Measurements from ENCODE around the gene WDR45B.

Gene WDR45B

GRCh38 chr17:82686366-82687324 is 38.4 kb upstream of the WDR45B start:
- DNase-seq (ENCODE audit: extremely low read depth, low read depth), result no peak
- no peak overlapping the region for H3K4me3 ChIP-seq (replicated peaks; ENCODE audit: low read depth, low read length)
- TF ChIP-seq, protein P1, sequence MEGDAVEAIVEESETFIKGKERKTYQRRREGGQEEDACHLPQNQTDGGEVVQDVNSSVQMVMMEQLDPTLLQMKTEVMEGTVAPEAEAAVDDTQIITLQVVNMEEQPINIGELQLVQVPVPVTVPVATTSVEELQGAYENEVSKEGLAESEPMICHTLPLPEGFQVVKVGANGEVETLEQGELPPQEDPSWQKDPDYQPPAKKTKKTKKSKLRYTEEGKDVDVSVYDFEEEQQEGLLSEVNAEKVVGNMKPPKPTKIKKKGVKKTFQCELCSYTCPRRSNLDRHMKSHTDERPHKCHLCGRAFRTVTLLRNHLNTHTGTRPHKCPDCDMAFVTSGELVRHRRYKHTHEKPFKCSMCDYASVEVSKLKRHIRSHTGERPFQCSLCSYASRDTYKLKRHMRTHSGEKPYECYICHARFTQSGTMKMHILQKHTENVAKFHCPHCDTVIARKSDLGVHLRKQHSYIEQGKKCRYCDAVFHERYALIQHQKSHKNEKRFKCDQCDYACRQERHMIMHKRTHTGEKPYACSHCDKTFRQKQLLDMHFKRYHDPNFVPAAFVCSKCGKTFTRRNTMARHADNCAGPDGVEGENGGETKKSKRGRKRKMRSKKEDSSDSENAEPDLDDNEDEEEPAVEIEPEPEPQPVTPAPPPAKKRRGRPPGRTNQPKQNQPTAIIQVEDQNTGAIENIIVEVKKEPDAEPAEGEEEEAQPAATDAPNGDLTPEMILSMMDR (IDR thresholded peaks at IDR 0.05; ENCODE audit: low read depth, low read length, missing control alignments), result no peak

DNA sequence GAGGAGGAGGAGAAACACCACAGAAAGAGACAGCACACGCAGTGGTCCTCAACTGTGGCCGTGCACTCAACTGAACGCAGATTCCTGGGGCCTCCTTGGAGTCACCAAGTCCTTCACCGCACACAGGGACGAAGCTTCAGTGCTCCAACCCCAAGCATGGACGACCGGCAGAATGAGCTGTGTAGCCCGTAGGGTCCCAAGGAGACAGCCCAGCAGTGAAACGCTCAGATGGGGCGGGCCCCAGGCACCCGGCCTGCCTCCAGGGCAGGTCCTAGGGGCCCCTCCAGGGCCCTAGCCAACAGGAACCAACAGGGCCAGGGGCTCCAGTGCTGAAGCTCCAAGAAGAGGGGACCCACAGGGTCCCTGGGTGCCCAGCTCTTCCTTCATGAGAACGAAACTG is 37.0 kb upstream of the WDR45B start:
- DNase-seq (ENCODE audit: extremely low read depth, low read depth), result no peak
- TF ChIP-seq, protein P1 (IDR thresholded peaks at IDR 0.05; ENCODE audit: low read depth, low read length, missing control alignments), result no peak
- H3K4me3 ChIP-seq (replicated peaks; ENCODE audit: low read depth, low read length), result no peak overlapping the region

DNA sequence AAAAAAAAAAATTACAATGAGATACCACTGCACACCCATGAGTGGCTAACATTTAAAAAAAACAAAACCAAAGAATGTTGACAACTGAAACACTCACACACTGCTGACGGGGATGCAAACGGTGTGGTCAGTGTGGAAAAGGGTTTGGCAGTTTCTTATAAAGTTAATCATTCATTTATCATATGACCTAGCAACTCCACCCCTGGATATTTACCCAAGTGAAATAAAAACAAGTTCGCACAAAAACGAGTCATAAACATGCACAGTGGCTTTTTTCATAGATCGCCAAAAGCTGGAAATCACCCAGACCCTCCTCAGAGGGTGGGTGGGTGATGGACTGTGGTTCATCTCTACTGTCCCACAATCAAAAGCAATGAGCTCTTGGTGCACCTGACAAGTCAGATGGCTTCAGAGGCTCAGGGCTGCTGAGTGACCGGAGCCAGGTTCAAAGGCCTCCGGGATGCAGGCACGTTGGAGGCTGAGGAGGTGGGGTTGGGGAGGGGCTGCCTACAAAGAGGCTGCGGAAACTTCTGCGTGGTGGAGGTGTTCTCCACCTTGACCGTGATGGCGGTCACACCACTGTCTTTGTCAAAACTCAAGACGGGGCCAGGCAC is 36.1 kb upstream of the WDR45B start:
- DNase-seq (ENCODE audit: extremely low read depth, low read depth), result no peak
- TF ChIP-seq, protein P1 (IDR thresholded peaks at IDR 0.05; ENCODE audit: low read depth, low read length, missing control alignments), result no peak
- no peak overlapping the region for H3K4me3 ChIP-seq (replicated peaks; ENCODE audit: low read depth, low read length)

DNA sequence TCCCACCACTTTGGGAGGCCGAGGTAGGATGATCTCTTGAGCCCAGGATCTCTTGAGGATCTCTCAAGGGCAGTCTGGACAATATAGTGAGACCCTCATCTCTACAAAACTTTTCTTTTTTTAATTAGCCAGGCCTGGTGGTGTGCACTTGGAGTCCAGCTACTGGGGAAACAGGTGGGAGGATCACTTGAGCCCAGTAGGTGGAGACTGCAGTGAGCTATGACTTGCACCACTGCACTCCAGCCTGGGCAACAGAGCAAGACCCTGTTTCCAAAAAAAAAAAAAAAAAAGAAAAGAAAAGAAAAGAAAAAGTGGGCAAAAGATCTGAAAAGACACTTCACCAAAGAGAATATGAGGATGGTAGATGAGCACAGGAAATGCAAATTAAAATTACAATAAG is 35.3 kb upstream of the WDR45B start:
- TF ChIP-seq, protein P1 (IDR thresholded peaks at IDR 0.05; ENCODE audit: low read depth, low read length, missing control alignments), result no peak
- H3K4me3 ChIP-seq (replicated peaks; ENCODE audit: low read depth, low read length), result no peak overlapping the region
- DNase-seq (ENCODE audit: extremely low read depth, low read depth), result no peak

DNA sequence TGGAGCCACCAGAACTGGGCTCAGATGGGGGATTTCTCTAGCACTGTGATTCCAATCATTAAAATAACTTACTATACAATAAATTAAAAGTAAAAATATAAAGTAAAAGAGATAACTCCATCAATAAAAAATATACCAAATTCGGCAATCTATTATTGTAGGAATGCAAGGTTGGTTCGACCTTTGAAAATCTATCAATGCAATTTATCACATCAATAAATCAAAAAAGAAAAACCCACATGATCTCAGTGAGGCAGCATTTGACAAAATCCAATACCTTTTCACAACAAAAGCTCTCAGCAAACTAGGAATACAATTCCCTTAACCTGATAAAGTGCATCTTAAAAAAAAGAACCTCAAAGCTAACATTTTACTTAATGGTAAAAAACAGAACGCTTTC is 33.3 kb upstream of the WDR45B start:
- DNase-seq (ENCODE audit: extremely low read depth, low read depth), result no peak
- TF ChIP-seq, protein P1 (IDR thresholded peaks at IDR 0.05; ENCODE audit: low read depth, low read length, missing control alignments), result no peak
- H3K4me3 ChIP-seq (replicated peaks; ENCODE audit: low read depth, low read length), result no peak overlapping the region

GRCh38 chr17:82679586-82680465 is 31.6 kb upstream of the WDR45B start:
- no peak for DNase-seq (ENCODE audit: extremely low read depth, low read depth)
- TF ChIP-seq, protein P1 (IDR thresholded peaks at IDR 0.05; ENCODE audit: low read depth, low read length, missing control alignments), result no peak
- H3K4me3 ChIP-seq (replicated peaks; ENCODE audit: low read depth, low read length), result no peak overlapping the region
